ENCODE results near the gene MSRB3. TPM values are rescaled to one million over a fixed set of nuclear protein-coding genes. Genes with fewer than 3 reads are reported as not detected.

Gene MSRB3
- total RNA-seq, 1 donor from 2014 or later: 61.3 TPM

- no peak overlapping the region for H3K4me3 ChIP-seq
- DNase-seq: no peak
- H3K9me3 ChIP-seq: no peaks in the 10 kb centered on the region
- intact Hi-C loops (cut with DNase I): no loop called here
- no peak for ATAC-seq
- H3K36me3 ChIP-seq: no peaks in the 10 kb centered on the region
- TF ChIP-seq CTCF (IDR thresholded peaks at IDR 0.05): no peak
- no peak overlapping the region for H3K27ac ChIP-seq
- no peaks in the 10 kb centered on the region for H3K4me1 ChIP-seq
- no peaks in the 10 kb centered on the region for H3K27me3 ChIP-seq
Measured at GRCh38 chr12:65292241-65292640, 13.8 kb downstream of the MSRB3 start.

GRCh38 chr12:65293735-65294134 lies 15.3 kb downstream of the MSRB3 start:
- TF ChIP-seq CTCF (IDR thresholded peaks at IDR 0.05): no peak
- intact Hi-C loops (cut with DNase I): no loop called here
- H3K27ac ChIP-seq: no peak overlapping the region
- no peaks in the 10 kb centered on the region for H3K36me3 ChIP-seq
- no peak overlapping the region for H3K4me3 ChIP-seq
- no peak for ATAC-seq
- no peaks in the 10 kb centered on the region for H3K9me3 ChIP-seq
- H3K27me3 ChIP-seq: no peaks in the 10 kb centered on the region
- no peaks in the 10 kb centered on the region for H3K4me1 ChIP-seq
- DNase-seq: no peak

- no peak for TF ChIP-seq CTCF (IDR thresholded peaks at IDR 0.05)
- H3K36me3 ChIP-seq: no peaks in the 10 kb centered on the region
- H3K27ac ChIP-seq: no peak overlapping the region
- ATAC-seq (no peak), DNase-seq (no peak)
- no peaks in the 10 kb centered on the region for H3K9me3 ChIP-seq
- no peaks in the 10 kb centered on the region for H3K4me1 ChIP-seq
- intact Hi-C loops (cut with DNase I): no loop called here
- no peaks in the 10 kb centered on the region for H3K27me3 ChIP-seq
- H3K4me3 ChIP-seq: no peak overlapping the region
Measured at GRCh38 chr12:65294641-65295262, 16.3 kb downstream of the MSRB3 start.

- no peak for ATAC-seq
Measured at GRCh38 chr12:65296508-65297265, 18.2 kb downstream of the MSRB3 start.

GRCh38 chr12:65300097-65300496 lies 21.6 kb downstream of the MSRB3 start:
- intact Hi-C loops (cut with DNase I): no loop called here

More at GRCh38 chr12:65296508-65297265, 18.2 kb downstream of the MSRB3 start:
- no peak overlapping the region for H3K27ac ChIP-seq
- H3K36me3 ChIP-seq: no peaks in the 10 kb centered on the region
- no peaks in the 10 kb centered on the region for H3K27me3 ChIP-seq
- TF ChIP-seq CTCF (IDR thresholded peaks at IDR 0.05): no peak
- DNase-seq: no peak
- no peak overlapping the region for H3K4me3 ChIP-seq
- H3K4me1 ChIP-seq: no peaks in the 10 kb centered on the region
- H3K9me3 ChIP-seq: no peaks in the 10 kb centered on the region
- intact Hi-C loops (cut with DNase I): no loop called here

More at GRCh38 chr12:65300097-65300496, 21.6 kb downstream of the MSRB3 start:
- Histone ChIP-seq H3K9me3 (no peaks in the 10 kb centered on the region), H3K27me3 (no peaks in the 10 kb centered on the region), H3K4me3 (no peak overlapping the region), H3K4me1 (no peaks in the 10 kb centered on the region), H3K36me3 (no peaks in the 10 kb centered on the region), H3K27ac (no peak overlapping the region)
- ATAC-seq (no peak), DNase-seq (no peak)
- no peak for TF ChIP-seq CTCF (IDR thresholded peaks at IDR 0.05)

All from upper lobe of right lung (tissue), 1 donor.